Transverse colon (tissue), 4 donors: Measurements from ENCODE around the gene VAV1. TPM values are rescaled to one million over a fixed set of nuclear protein-coding genes. Genes with fewer than 3 reads are reported as not detected.

Experiments used
- DNase-seq: peaks from one replicate; pipeline ENCODE4 v3.0.0-alpha.2; 2019
- H3K27ac ChIP-seq, 4 donors: fragments of 200-600 bp; sonication (generic); 2 replicates each; pipeline ENCODE4 v1.5.1; 2016 to 2018; ENCODE audit warnings: inconsistent platforms in 4 of 4
- H3K27me3 ChIP-seq: fragments of 200-600 bp; sonication (generic); 2 replicates; pipeline ENCODE4 v1.5.1; 2017; ENCODE audit warnings: inconsistent platforms
- H3K36me3 ChIP-seq, 4 donors: fragments of 200-600 bp; sonication (generic); 2 replicates each; pipeline ENCODE4 v1.5.1; 2017 to 2019; ENCODE audit warnings: inconsistent platforms in 4 of 4
- H3K4me1 ChIP-seq, 4 donors: fragments of 200-600 bp; sonication (generic); 2 replicates each; pipeline ENCODE4 v1.5.1; 2017 to 2020; ENCODE audit warnings: inconsistent platforms in 4 of 4
- H3K4me3 ChIP-seq, 4 donors: fragments of 200-600 bp; sonication (generic); 1 replicate in 1 of 4; 2 replicates in 3 of 4; pipeline versions ENCODE4 v1.5.1 to v1.6.1; 2017 to 2019; ENCODE audit warnings: inconsistent platforms in 4 of 4
- H3K9me3 ChIP-seq, 2 donors: fragments of 200-600 bp; sonication (generic); 2 replicates each; pipeline ENCODE4 v1.5.1; 2017 to 2019; ENCODE audit warnings: inconsistent platforms in 2 of 2
- EP300 ChIP-seq: sonication (generic); formaldehyde crosslinking; IDR thresholded peaks from one replicate; pipeline ENCODE4 v1.6.1; 2017; ENCODE audit warnings: antibody characterized with exemption, low read depth
- POLR2A ChIP-seq: fragments of 450-650 bp; IDR thresholded peaks from one replicate; pipeline ENCODE4 v1.6.1; 2016; ENCODE audit warnings: antibody characterized with exemption, mild to moderate bottlenecking, moderate library complexity
- POLR2AphosphoS5 ChIP-seq, 3 donors: sonication (generic); formaldehyde crosslinking; IDR thresholded peaks; one replicate each; pipeline ENCODE4 v1.6.1; 2016; ENCODE audit warnings: antibody characterized with exemption in 3 of 3
- WGBS, 2 donors: methylation state at CpG; one replicate each; pipeline ENCODE4 v1.1.5; 2018; ENCODE audit warnings: low coverage in 1 of 2; 5-methylcytosine and 5-hydroxymethylcytosine counted together
- in situ Hi-C, 4 donors: fragments of 200-750 bp; cut with MboI; loops; one replicate each; pipeline versions ENCODE4 v1.15.0 to v1.15.1; 2017; ENCODE audit warnings: low sequenced_read_pairs in 3 of 4, low pct_ligation_motif_present in 1 of 4, low pct_unique_long_range_greater_than_20kb in 1 of 4
- intact Hi-C: fragments of 100-400 bp; cut with DNase I; formaldehyde crosslinking; loops from one replicate; pipeline ENCODE4 v1.15.1; 2023; ENCODE audit warnings: low total_unique reads
- total RNA-seq, 4 donors: library from RNA; depleted of rRNA; stranded (reverse); fragments of >200 nt; gene quantifications; one replicate each; pipeline ENCODE4 v1.1.0, GENCODE V29; 2016
- TF ChIP-seq, protein P1 (sequence below), 5 experiments: fragments of 200-600 bp in 3 of 5; fragments of 450-650 bp in 2 of 5; sonication (generic) in 3 of 5; IDR thresholded peaks; 1 replicate in 2 of 5; 2 replicates in 3 of 5; pipeline ENCODE4 v1.5.1; 2016 to 2017; ENCODE audit warnings: antibody characterized with exemption in 5 of 5, inconsistent platforms in 3 of 5, mild to moderate bottlenecking in 2 of 5, moderate library complexity in 1 of 5

VAV1 gene
- total RNA-seq, 4 donors from 2014 or later: 0.60 to 10.8 (median 6.0) TPM

DNA sequence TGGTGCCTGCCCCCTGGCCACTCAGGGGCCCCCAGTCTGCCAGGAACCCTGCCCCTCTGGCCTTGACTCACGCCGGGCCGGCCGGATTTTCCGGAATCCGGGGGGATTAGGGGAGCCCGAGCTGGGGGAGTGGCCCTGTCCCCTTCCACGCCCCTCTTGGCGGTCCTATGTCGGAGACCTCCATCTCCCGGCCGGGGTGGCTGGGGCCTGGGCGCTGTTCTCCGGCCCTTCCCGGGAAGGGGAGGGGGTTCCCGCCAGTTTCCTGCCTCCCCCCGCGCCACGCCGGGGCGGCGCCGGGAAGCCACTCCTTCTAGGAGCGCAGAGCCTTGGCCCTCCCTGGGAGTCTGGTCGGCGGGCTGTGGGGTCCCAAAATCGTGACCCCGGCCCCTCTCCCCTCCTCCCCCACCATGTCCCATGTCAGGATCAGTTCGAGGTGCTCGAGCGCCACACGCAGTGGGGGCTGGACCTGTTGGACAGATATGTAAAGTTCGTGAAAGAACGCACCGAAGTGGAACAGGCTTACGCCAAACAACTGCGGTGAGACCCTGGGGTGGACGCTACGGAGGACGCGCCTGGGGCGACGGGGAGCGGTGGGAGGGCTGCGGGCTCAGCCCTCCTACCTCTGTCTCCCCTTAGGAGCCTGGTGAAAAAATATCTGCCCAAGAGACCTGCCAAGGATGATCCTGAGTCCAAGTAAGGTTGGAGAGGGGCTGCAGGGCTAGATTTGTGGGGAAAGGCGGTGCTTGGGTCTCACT lies 31.7 kb upstream of the VAV1 start:
- intact Hi-C loops: no loop called here
- TF ChIP-seq, protein P1, sequence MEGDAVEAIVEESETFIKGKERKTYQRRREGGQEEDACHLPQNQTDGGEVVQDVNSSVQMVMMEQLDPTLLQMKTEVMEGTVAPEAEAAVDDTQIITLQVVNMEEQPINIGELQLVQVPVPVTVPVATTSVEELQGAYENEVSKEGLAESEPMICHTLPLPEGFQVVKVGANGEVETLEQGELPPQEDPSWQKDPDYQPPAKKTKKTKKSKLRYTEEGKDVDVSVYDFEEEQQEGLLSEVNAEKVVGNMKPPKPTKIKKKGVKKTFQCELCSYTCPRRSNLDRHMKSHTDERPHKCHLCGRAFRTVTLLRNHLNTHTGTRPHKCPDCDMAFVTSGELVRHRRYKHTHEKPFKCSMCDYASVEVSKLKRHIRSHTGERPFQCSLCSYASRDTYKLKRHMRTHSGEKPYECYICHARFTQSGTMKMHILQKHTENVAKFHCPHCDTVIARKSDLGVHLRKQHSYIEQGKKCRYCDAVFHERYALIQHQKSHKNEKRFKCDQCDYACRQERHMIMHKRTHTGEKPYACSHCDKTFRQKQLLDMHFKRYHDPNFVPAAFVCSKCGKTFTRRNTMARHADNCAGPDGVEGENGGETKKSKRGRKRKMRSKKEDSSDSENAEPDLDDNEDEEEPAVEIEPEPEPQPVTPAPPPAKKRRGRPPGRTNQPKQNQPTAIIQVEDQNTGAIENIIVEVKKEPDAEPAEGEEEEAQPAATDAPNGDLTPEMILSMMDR (IDR thresholded peaks at IDR 0.05): no peak
- TF ChIP-seq POLR2AphosphoS5 (IDR thresholded peaks at IDR 0.05) (peak; percentile 26 to 44 (median 40)), POLR2A (peak; percentile 17), EP300 (no peak)
- in situ Hi-C loops: loop anchor here in 2 of 4 donors (25.0 kb wide), 1 partner anchor 122 kb away; no protein-coding TSS in a partner anchor

DNA sequence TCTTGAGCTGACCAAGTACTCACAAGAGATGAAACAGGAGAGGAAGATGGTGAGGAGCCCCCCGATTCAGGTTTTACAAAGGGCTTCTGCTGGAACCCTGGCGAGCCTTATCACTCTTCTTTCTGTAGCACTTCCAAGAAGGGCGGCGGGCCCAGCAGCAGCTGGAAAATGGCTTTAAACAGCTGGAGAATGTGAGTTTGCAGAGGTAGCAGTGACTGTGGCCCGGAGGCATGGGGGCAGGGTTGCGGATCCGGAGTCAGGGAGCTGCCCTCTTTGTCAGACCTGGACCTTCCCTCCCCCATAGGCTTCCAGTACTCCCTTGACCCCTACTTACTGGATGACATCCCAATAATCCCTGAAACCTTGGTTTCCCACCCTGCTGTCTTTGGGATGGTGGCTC lies 29.4 kb upstream of the VAV1 start:
- intact Hi-C loops (no loop called here), in situ Hi-C loops (loop anchor here in 2 of 4 donors (25.0 kb wide), 1 partner anchor 119 kb away; no protein-coding TSS in a partner anchor)
- DNase-seq: peak; percentile 8

More for the DNA sequence above, 31.7 kb upstream of the VAV1 start:
- Histone ChIP-seq H3K9me3 (no peaks in the 10 kb centered on the region), H3K36me3 (peaks cover 0 to under 1% (median 0%) of the 10 kb centered on the region in 4 donors), H3K27me3 (no peaks in the 10 kb centered on the region), H3K4me3 (peak overlapping the region; percentile 73 to 93 (median 82)), H3K27ac (peak overlapping the region; percentile 91 to 99 (median 97)), H3K4me1 (peaks cover 41 to 67% (median 60%) of the 10 kb centered on the region in 4 donors)
- 2% methylated on average over 43 of the region's 46 CpGs; no CpG with 5 or more reads in 1 of the 2 donors for WGBS, 2 donors
- DNase-seq: peak; percentile 62

DNA sequence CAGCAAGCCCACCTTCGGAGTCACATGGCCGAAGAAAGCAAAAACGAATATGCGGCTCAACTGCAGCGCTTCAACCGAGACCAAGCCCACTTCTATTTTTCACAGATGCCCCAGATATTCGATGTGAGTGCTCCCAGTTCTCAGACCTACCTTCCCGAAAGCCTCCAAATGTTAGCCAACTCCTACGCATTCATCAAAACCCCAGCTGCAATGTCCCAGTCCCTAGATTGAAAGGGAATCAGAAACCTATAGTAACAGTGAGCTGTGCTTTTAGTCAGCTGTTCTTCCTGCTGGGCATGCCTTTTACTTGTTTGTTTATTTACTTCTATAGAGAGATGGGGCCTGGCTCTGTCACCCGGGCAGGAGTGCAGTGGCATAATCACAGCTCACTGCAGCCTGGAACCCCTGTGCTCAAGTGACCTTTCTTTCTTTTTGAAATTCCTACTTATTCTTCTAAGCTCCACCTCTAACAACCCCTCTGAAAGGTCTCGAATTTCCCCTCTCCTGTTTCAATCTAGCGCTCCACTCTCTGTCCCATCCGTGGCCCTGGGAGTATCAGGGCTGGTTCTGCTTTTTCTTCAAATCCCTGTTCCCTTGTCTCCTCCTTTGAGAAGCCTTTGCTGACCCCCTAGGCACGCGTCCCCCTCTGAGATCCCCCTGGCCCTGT lies 28.7 kb upstream of the VAV1 start:
- Histone ChIP-seq H3K36me3 (peaks cover 0 to 26% (median 9%) of the 10 kb centered on the region in 4 donors), H3K9me3 (no peaks in the 10 kb centered on the region), H3K27ac (peak overlapping the region; percentile 72 to 99 (median 89)), H3K27me3 (no peaks in the 10 kb centered on the region), H3K4me1 (peaks cover 24 to 49% (median 42%) of the 10 kb centered on the region in 4 donors), H3K4me3 (no peak overlapping the region)
- DNase-seq: peak; percentile 5
- TF ChIP-seq POLR2A: no peak
- TF ChIP-seq EP300: no peak
- TF ChIP-seq, protein P1 (IDR thresholded peaks at IDR 0.05): no peak
- TF ChIP-seq POLR2AphosphoS5 (IDR thresholded peaks at IDR 0.05): no peak
- in situ Hi-C loops: loop anchor here in 2 of 4 donors (25.0 kb wide), 1 partner anchor 118 kb away; no protein-coding TSS in a partner anchor
- intact Hi-C loops: no loop called here
- WGBS, 2 donors: 52 to 88% methylated on average over 7 to 15 of the region's 15 CpGs

More for the DNA sequence above, 29.4 kb upstream of the VAV1 start:
- Histone ChIP-seq H3K27ac (peak overlapping the region; percentile 72 to 99 (median 89)), H3K4me1 (peaks cover 32 to 57% (median 50%) of the 10 kb centered on the region in 4 donors), H3K4me3 (no peak overlapping the region), H3K36me3 (peaks cover 0 to 21% (median 9%) of the 10 kb centered on the region in 4 donors), H3K9me3 (no peaks in the 10 kb centered on the region), H3K27me3 (no peaks in the 10 kb centered on the region)
- TF ChIP-seq, protein P1 (IDR thresholded peaks at IDR 0.05): no peak
- no peak for TF ChIP-seq POLR2A
- TF ChIP-seq POLR2AphosphoS5 (IDR thresholded peaks at IDR 0.05): no peak
- no peak for TF ChIP-seq EP300
- WGBS, 2 donors: 86 to 100% methylated on average over 3 to 7 of the region's 7 CpGs
